Measurements from ENCODE around the gene NLRX1.

DNA sequence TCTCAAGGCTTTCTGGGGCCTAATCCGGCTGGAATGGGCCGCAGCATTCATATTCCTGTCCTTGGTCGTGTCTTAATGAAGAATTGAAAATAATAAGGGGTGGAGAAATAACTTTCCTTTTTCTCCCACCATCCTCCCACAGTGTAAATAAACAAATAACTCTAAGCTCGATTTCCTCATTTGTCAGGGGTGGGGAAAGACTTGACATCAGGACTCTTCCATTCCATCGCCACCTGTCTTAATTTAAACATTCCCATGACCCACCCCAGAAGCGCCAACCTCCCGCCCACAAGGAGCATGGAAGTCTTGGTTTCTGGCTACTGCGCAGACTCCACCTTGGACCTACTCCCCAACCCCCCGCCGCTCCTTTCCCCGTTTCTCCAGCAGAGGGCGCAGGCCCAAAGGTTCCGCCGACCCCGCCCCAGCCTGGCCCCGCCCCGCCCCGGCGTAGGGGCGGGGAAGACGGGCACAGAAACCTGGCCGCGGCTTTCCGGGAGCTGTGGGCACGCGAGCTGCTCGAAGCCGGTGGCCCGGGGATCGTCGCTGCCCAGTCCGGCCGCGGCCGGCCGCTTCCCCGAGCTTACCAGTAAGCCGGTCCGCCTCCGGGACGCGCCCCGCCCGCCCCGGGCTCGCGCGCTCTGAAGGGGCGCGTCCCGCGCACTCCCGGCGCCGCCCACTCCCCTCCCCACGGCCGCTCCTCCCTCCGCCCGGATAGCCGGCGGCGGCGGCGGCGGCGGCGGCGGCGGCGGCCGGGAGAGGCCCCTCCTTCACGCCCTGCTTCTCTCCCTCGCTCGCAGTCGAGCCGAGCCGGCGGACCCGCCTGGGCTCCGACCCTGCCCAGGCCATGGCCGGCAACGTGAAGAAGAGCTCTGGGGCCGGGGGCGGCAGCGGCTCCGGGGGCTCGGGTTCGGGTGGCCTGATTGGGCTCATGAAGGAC lies 37.3 kb downstream of the NLRX1 start, which contains the start of gene CBL:
- TF ChIP-seq SP1 (IDR thresholded peaks at IDR 0.05; ENCODE audit: low read depth) (peak; percentile 52; the same call in 1 of the 2 replicates), POLR2A (IDR thresholded peaks at IDR 0.05; ENCODE audit: borderline replicate concordance, extremely low read depth, insufficient read depth, insufficient read length) (peak; percentile 21), EGR1 (IDR thresholded peaks at IDR 0.05; ENCODE audit: low read depth) (peak; percentile 29), YY1 (IDR thresholded peaks at IDR 0.05; ENCODE audit: extremely low read depth, insufficient replicate concordance, low read depth, low read length) (peak; percentile 70), POLR2AphosphoS5 (IDR thresholded peaks at IDR 0.05; ENCODE audit: low read depth, low read length) (peak; percentile 48; the same call in 1 of the 2 replicates), EZH2 (IDR thresholded peaks at IDR 0.05) (no peak), REST (IDR thresholded peaks at IDR 0.05; ENCODE audit: low read depth) (no peak), FOSL1 (IDR thresholded peaks at IDR 0.05; ENCODE audit: low read depth) (no peak), JUND (IDR thresholded peaks at IDR 0.05) (no peak), CEBPB (IDR thresholded peaks at IDR 0.05; ENCODE audit: low read depth) (no peak), RAD21 (IDR thresholded peaks at IDR 0.05; ENCODE audit: low read depth) (peak; percentile 47)
- TF ChIP-seq, protein P1, sequence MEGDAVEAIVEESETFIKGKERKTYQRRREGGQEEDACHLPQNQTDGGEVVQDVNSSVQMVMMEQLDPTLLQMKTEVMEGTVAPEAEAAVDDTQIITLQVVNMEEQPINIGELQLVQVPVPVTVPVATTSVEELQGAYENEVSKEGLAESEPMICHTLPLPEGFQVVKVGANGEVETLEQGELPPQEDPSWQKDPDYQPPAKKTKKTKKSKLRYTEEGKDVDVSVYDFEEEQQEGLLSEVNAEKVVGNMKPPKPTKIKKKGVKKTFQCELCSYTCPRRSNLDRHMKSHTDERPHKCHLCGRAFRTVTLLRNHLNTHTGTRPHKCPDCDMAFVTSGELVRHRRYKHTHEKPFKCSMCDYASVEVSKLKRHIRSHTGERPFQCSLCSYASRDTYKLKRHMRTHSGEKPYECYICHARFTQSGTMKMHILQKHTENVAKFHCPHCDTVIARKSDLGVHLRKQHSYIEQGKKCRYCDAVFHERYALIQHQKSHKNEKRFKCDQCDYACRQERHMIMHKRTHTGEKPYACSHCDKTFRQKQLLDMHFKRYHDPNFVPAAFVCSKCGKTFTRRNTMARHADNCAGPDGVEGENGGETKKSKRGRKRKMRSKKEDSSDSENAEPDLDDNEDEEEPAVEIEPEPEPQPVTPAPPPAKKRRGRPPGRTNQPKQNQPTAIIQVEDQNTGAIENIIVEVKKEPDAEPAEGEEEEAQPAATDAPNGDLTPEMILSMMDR (IDR thresholded peaks at IDR 0.05 in 2 of 3, conservative IDR thresholded peaks at IDR 0.05 in 1 of 3; ENCODE audit: borderline replicate concordance in 1 of 3, insufficient read depth in 1 of 3, low read depth in 2 of 3, low read length in 2 of 3), result peak; percentile 69 to 88 (median 85)

Measured in HCT116 (cell line).